Keratinocyte (primary cell): ENCODE results near the gene MXRA8. TPM values are rescaled to one million over a fixed set of nuclear protein-coding genes. Genes with fewer than 3 reads are reported as not detected.

Source experiments
- DNase-seq: peaks from one replicate; pipeline ENCODE4 v3.0.0-alpha.2; 2011; ENCODE audit warnings: low read depth, missing footprints, low spot score
- FAIRE-seq: peaks from 2 replicates; lab custom pipeline; 2011; peaks lifted over from hg19 to GRCh38; lab: Jason Lieb, UNC
- H2AFZ ChIP-seq: 2 replicates; pipeline ENCODE4 v1.6.0; 2012; ENCODE audit warnings: low read length, control low read depth, inconsistent platforms; ENCODE audit not compliant: control insufficient read depth
- H3K27ac ChIP-seq: 2 replicates; pipeline ENCODE4 v1.5.1; 2011; ENCODE audit warnings: low read length; ENCODE audit not compliant: control insufficient read depth, insufficient read depth
- H3K27me3 ChIP-seq: 3 replicates; pipeline ENCODE4 v1.6.0; 2011; ENCODE audit warnings: low read length; ENCODE audit not compliant: control insufficient read depth, insufficient read depth; ENCODE audit errors: extremely low read depth
- H3K36me3 ChIP-seq, 2 experiments: 2 replicates in 1 of 2; 3 replicates in 1 of 2; pipeline ENCODE4 v1.5.1; 2011; ENCODE audit warnings: low read length in 2 of 2, mild to moderate bottlenecking in 1 of 2; ENCODE audit not compliant: control insufficient read depth in 2 of 2, insufficient read depth in 2 of 2; ENCODE audit errors: extremely low read depth in 1 of 2
- H3K4me1 ChIP-seq: 3 replicates; pipeline ENCODE4 v1.5.1; 2011; ENCODE audit warnings: low read length; ENCODE audit not compliant: control insufficient read depth, insufficient read depth; ENCODE audit errors: extremely low read depth
- H3K4me2 ChIP-seq: 3 replicates; pipeline ENCODE4 v1.6.0; 2011; ENCODE audit warnings: low read depth, low read length; ENCODE audit not compliant: control insufficient read depth, insufficient read depth; ENCODE audit errors: extremely low read depth
- H3K4me3 ChIP-seq, 3 experiments: fragments of 200-600 bp in 1 of 3; sonication (generic) in 1 of 3; 2 replicates in 2 of 3; 3 replicates in 1 of 3; pipeline ENCODE4 v1.5.1; 2011 to 2016; ENCODE audit warnings: low read length in 3 of 3, mild to moderate bottlenecking in 3 of 3, control low read depth in 2 of 3, inconsistent platforms in 1 of 3, low read depth in 1 of 3, mixed read lengths in 1 of 3, mixed run types in 1 of 3, moderate library complexity in 1 of 3; ENCODE audit not compliant: control insufficient read depth in 2 of 3, insufficient read depth in 2 of 3; ENCODE audit errors: extremely low read depth in 1 of 3
- H3K79me2 ChIP-seq: 2 replicates; pipeline ENCODE4 v1.6.0; 2012; ENCODE audit warnings: low read length; ENCODE audit not compliant: control insufficient read depth, insufficient read depth
- H3K9ac ChIP-seq: 3 replicates; pipeline ENCODE4 v1.6.0; 2011; ENCODE audit warnings: low read length; ENCODE audit not compliant: control insufficient read depth, insufficient read depth; ENCODE audit errors: extremely low read depth
- H3K9me1 ChIP-seq: 3 replicates; pipeline ENCODE4 v1.6.0; 2011; ENCODE audit warnings: low read length; ENCODE audit not compliant: control insufficient read depth, insufficient read depth; ENCODE audit errors: extremely low read depth
- H3K9me3 ChIP-seq: 2 replicates; pipeline ENCODE4 v1.5.1; 2012; ENCODE audit warnings: low read depth, low read length; ENCODE audit not compliant: control insufficient read depth
- H4K20me1 ChIP-seq: 3 replicates; pipeline ENCODE4 v1.6.0; 2011; ENCODE audit warnings: low read length; ENCODE audit not compliant: control insufficient read depth, insufficient read depth; ENCODE audit errors: extremely low read depth
- EZH2 ChIP-seq: IDR thresholded peaks from one replicate; pipeline ENCODE4 v1.6.1; 2012; ENCODE audit warnings: inconsistent platforms, mild to moderate bottlenecking, low read length, moderate library complexity
- dilution Hi-C: fragments of 300-500 bp; cut with MboI; formaldehyde crosslinking; loops from one replicate; pipeline ENCODE4 v1.7.0; 2020; ENCODE audit warnings: low sequenced_read_pairs; ENCODE audit not compliant: extremely low pct_ligation_motif_present
- polyA plus RNA-seq, 5 experiments: library from polyadenylated mRNA; depleted of rRNA in 3 of 5; stranded (reverse) in 3 of 5; stranded (forward) in 1 of 5; unstranded in 1 of 5; fragments of >200 nt; gene quantifications; 1 replicate in 1 of 5; 2 replicates in 3 of 5; 3 replicates in 1 of 5; pipeline versions ENCODE4 v1.2.1 to v1.2.3, GENCODE V29; 2011 to 2012; ENCODE audit warnings: missing spikeins in 2 of 5, low read depth in 1 of 5, low replicate concordance in 1 of 5
- TF ChIP-seq, protein P1 (sequence below), 3 experiments: IDR thresholded peaks in 1 of 3; conservative IDR thresholded peaks in 1 of 3; optimal IDR thresholded peaks in 1 of 3; 2 replicates in 2 of 3; 3 replicates in 1 of 3; pipeline versions ENCODE3 to v1.5.1; 2011; ENCODE audit warnings: low read length in 3 of 3, mild to moderate bottlenecking in 3 of 3, moderate library complexity in 2 of 3, control low read depth in 1 of 3, inconsistent platforms in 1 of 3; ENCODE audit not compliant: insufficient read depth in 2 of 3; ENCODE audit errors: extremely low read depth in 1 of 3

MXRA8 gene
- polyA plus RNA-seq, 1 donor (not counting 4 experiments of a cell fraction or from before 2014, with no cell fraction given) = not detected

DNA sequence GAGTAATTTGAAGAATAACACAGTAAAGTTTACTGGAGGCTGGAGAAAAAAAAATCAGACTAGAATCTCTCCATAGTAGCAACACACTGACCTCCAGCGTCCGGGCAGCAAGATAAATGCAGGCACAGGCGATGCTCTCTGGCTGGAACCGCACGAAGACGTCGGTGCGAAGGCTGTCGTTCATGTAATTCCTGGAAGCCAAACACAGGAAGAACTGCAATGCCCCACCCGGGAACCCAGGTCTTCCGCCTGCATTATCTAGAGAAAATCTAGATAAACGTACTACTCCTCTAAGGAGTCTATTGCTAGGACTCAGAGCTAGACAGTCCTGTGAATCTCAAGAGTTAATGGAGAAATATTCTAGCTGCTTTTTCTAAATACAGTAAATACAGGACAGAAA lies 32.3 kb upstream of the MXRA8 start:
- no peak for DNase-seq
- Histone ChIP-seq H3K9ac (no peak overlapping the region), H3K4me2 (no peak overlapping the region), H3K4me1 (no peaks in the 10 kb centered on the region), H3K4me3 (no peak overlapping the region), H2AFZ (no peak overlapping the region), H3K9me3 (no peaks in the 10 kb centered on the region), H3K79me2 (peaks cover 32% of the 10 kb centered on the region), H3K27ac (no peak overlapping the region), H4K20me1 (no peaks in the 10 kb centered on the region), H3K36me3 (peaks cover 70 to 73% of the 10 kb centered on the region in 2 experiments), H3K9me1 (no peaks in the 10 kb centered on the region), H3K27me3 (no peaks in the 10 kb centered on the region)
- FAIRE-seq = no peak
- TF ChIP-seq, protein P1, sequence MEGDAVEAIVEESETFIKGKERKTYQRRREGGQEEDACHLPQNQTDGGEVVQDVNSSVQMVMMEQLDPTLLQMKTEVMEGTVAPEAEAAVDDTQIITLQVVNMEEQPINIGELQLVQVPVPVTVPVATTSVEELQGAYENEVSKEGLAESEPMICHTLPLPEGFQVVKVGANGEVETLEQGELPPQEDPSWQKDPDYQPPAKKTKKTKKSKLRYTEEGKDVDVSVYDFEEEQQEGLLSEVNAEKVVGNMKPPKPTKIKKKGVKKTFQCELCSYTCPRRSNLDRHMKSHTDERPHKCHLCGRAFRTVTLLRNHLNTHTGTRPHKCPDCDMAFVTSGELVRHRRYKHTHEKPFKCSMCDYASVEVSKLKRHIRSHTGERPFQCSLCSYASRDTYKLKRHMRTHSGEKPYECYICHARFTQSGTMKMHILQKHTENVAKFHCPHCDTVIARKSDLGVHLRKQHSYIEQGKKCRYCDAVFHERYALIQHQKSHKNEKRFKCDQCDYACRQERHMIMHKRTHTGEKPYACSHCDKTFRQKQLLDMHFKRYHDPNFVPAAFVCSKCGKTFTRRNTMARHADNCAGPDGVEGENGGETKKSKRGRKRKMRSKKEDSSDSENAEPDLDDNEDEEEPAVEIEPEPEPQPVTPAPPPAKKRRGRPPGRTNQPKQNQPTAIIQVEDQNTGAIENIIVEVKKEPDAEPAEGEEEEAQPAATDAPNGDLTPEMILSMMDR (optimal IDR thresholded peaks at IDR 0.05 in 1 of 3, IDR thresholded peaks at IDR 0.05 in 1 of 3, conservative IDR thresholded peaks at IDR 0.05 in 1 of 3; ENCODE audit: extremely low read depth in 1 of 3, insufficient read depth in 2 of 3, low read length in 3 of 3) = no peak
- TF ChIP-seq EZH2 = no peak
- dilution Hi-C loops = no loop called here

DNA sequence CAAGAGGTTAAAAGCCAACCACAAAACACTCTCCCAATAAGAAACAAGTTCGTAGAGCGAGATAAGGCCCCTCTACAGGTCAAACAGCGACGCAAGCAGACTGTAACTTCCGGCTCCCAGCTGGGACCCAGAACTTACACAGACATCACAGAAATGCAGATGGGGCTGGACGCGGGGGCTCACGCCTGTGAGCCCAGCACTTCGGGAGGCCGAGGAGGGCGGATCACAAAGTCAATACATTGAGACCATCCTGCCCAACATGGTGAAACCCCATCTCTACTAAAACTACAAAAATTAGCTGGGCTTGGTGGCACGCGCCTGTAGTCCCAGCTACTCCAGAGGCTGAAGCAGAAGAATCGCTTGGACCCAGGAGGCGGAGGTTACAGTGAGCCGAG lies 29.7 kb upstream of the MXRA8 start:
- H3K4me1 ChIP-seq = no peaks in the 10 kb centered on the region
- no peaks in the 10 kb centered on the region for H3K27me3 ChIP-seq
- no peak overlapping the region for H3K9ac ChIP-seq
- no peak for TF ChIP-seq EZH2
- TF ChIP-seq, protein P1 (optimal IDR thresholded peaks at IDR 0.05 in 1 of 3, IDR thresholded peaks at IDR 0.05 in 1 of 3, conservative IDR thresholded peaks at IDR 0.05 in 1 of 3; ENCODE audit: extremely low read depth in 1 of 3, insufficient read depth in 2 of 3, low read length in 3 of 3) = no peak
- no peak overlapping the region for H3K27ac ChIP-seq
- H3K4me3 ChIP-seq = no peak overlapping the region
- H3K9me3 ChIP-seq = no peaks in the 10 kb centered on the region
- peaks cover 51 to 64% of the 10 kb centered on the region in 2 experiments for H3K36me3 ChIP-seq
- no peaks in the 10 kb centered on the region for H4K20me1 ChIP-seq
- dilution Hi-C loops = no loop called here
- H2AFZ ChIP-seq = no peak overlapping the region
- H3K79me2 ChIP-seq = peaks cover 14% of the 10 kb centered on the region
- H3K9me1 ChIP-seq = no peaks in the 10 kb centered on the region
- no peak for FAIRE-seq
- no peak for DNase-seq
- no peak overlapping the region for H3K4me2 ChIP-seq
